Epithelial cell of esophagus (primary cell): Measurements from ENCODE around the gene PCK1.

Experiments
- DNase-seq: peaks from one replicate; pipeline ENCODE4 v3.0.0; 2010; ENCODE audit warnings: low read depth
- H3K4me3 ChIP-seq: 2 replicates; pipeline ENCODE4 v1.5.1; 2011; ENCODE audit warnings: mild to moderate bottlenecking, low read length, control low read depth
- TF ChIP-seq, protein P1 (sequence below): IDR thresholded peaks from 2 replicates; pipeline ENCODE4 v1.5.1; 2011; ENCODE audit warnings: low read depth, mild to moderate bottlenecking, low read length, control low read depth, inconsistent platforms; ENCODE audit not compliant: insufficient read depth; ENCODE audit errors: missing control alignments

PCK1 gene

DNA sequence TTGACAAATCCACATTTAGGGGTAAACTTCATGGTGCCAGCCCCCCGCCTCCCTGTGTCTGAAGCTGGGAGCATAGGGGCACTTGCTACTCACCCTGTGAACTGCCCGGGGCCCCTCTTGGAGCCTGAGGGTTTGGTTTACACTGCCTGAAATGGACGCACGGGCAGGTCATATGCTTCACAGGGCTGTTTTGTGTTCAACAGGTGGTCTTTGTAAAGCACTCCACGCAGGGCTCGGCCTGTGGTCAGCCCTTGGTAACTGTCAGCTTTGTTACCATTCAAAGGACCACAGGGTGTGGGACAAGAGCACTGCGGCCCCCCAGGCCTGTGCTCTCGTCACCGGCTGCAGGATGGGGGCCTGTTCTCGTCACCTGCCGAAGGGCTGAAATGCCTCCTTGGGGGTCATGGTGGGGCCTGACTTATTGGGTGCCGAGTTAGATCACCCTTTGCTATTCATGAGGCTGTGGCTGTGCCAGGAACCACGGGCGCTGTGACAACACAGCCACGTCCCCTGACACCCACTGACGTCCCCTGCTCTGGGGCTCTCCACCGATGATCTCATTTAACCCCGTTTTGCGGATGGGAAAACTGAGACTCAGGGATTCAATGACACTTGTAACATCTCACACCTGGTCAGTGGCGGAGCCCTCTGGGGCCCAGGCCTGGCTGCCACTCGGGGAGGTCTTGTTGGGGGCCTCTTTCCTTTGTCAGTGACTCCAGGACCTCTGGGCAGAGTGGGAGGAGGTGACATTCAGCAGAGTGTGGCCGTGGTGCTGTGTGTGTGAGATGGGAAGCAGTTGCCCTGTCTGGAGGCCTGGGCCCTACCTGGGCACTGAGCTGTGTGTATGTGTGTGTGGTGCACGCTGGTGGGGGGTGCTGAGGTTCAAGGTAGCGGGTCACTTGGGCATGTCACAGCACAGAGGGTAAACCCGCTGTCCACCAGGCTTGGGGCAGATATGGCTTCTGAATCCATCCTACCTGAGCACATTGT, 34.4 kb downstream of the PCK1 start:
- no peak for DNase-seq
- H3K4me3 ChIP-seq, result no peak overlapping the region
- TF ChIP-seq, protein P1, sequence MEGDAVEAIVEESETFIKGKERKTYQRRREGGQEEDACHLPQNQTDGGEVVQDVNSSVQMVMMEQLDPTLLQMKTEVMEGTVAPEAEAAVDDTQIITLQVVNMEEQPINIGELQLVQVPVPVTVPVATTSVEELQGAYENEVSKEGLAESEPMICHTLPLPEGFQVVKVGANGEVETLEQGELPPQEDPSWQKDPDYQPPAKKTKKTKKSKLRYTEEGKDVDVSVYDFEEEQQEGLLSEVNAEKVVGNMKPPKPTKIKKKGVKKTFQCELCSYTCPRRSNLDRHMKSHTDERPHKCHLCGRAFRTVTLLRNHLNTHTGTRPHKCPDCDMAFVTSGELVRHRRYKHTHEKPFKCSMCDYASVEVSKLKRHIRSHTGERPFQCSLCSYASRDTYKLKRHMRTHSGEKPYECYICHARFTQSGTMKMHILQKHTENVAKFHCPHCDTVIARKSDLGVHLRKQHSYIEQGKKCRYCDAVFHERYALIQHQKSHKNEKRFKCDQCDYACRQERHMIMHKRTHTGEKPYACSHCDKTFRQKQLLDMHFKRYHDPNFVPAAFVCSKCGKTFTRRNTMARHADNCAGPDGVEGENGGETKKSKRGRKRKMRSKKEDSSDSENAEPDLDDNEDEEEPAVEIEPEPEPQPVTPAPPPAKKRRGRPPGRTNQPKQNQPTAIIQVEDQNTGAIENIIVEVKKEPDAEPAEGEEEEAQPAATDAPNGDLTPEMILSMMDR, result no peak

DNA sequence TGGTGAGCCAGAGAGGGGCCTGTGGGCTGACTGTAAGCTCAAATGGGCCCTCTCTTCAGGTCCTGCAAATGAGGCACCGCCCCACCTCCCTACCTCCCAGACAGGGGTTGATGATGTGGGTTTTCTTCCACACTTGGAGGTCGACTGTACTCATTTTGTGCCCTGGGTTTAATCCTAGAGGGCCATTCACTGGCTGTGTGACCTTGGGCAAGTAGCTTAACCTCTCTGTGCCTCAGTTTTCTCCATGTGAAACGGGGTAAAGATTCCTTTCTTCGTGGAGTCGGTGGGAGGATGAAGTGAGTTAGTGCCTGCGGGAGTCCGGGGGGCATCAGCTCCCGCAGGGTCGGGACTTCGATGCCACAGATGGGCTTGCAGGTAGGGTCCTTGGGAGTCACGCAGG, 35.4 kb downstream of the PCK1 start:
- TF ChIP-seq, protein P1, result no peak
- DNase-seq, result no peak
- no peak overlapping the region for H3K4me3 ChIP-seq

DNA sequence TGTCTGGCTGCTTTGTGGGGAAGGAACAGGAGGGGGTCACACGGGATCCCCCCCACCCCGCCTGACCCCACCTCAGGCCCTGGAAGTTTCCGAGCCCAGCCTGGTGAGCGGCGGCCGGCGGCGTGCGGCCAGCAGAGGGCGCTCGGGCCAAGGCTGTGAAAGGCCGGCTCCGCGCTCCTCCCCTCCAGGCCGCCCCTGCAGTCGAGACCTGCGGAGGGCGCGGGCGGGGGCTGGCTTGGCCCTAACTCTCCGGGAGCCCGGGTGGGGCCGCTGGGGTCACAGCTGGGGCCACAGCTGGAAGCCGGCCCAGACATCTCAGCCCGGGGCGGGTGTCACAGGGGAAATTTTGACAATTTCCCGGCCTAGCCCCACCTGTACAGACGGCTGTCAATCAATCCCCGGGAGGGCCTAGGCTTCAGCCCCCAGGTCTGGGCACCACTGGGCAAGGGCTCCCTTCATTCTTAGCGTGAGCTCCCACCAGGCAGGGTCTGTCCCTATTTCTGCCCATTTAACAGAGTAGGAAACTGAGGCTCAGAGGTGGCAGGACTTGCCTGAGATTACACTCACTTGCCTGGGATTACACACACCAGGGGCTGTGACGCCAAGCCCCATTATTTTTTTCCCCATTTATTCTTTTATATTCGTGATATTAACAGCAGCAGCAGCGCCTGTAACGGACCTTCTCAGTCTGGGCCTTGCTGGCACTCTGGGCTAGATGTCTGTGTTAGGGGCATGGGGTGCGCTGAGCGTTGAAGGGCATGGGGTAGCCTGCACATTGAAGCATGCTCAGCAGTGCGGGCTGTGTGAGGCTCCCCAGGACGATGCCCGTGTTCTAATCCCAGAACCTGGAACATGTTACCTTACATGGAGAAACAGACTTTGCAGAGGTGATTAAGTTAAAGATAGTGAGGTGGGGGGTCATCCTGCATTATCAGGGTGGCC, 36.4 kb downstream of the PCK1 start:
- TF ChIP-seq, protein P1, result peak; percentile 57
- no peak overlapping the region for H3K4me3 ChIP-seq
- DNase-seq, result peak; percentile 42

- TF ChIP-seq, protein P1, result no peak
- no peak overlapping the region for H3K4me3 ChIP-seq
- no peak for DNase-seq
These were observed 37.1 kb downstream of the PCK1 start for GRCh38 chr20:57598060-57598459.

- no peak overlapping the region for H3K4me3 ChIP-seq
- no peak for DNase-seq
- TF ChIP-seq, protein P1, result no peak
These were observed 37.6 kb downstream of the PCK1 start for GRCh38 chr20:57598491-57598890.

- TF ChIP-seq, protein P1, result no peak
- H3K4me3 ChIP-seq, result no peak overlapping the region
- peak; percentile 6 for DNase-seq
These were observed 39.7 kb downstream of the PCK1 start for GRCh38 chr20:57600320-57601210.
